ELF-1 (cell line): Measurements from ENCODE around the gene IL3.
"Not testable (repeated sequence)": the region's sequence is repeated elsewhere in the genome, so short reads cannot be mapped to it uniquely, and the experiment has no call there.

Experiments
- DNase-seq: peaks from one replicate; pipeline ENCODE4 v3.0.0-alpha.2; 2016; ENCODE audit warnings: low read depth, low spot score

IL3 gene

DNA sequence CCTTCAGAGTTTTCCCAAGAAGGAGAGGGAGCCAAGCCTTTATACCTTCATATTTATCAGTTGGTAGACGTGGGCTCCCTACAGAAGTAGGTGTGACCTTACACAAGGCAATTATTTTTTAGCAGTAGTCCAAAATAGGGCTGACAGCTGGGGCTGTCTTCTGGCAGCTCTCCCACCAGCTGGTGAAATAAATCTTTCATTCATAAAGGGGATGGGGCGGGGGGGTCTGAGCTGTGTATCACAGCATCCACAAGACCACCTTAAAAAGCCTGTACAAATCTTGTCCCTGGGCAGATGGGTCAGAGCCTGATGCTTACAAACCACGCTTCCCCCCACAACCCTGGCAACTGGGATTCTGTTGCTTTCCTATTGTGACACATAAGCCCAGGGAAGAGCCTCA lies 32.8 kb downstream of the IL3 start:
- DNase-seq, result no peak

DNA sequence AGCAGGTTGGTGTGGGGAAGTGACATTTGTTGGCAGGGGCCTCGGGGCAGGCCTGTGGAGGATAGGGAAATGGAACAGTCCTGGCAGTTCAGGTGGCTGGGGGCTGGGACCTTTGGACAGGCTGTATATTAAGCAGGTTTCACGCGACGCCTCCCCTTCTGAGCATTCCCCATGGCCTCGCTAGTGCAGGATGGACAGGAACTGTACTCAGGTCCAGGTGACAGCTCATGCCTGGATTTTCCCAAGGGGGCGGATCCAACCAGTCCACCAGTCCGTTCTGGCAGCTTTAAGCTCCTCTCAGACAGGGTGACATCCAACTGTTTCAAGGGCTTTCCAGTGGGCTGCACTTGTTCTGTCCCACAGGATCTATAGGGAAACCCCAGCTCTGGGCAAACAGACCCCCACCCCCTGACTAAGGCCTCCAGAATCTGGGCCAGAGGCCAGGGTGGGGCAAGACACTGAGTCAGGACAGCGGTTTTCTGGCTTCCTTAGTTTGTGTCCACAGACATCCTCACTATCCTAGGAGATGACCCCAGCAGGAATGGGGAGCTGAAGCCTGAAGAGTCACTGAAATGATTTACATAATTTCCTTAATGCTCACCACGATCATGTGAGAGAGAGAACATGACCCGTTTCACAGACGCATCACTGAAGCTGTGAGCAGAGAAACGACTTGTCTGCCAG lies 34.1 kb downstream of the IL3 start:
- DNase-seq, result no peak

DNA sequence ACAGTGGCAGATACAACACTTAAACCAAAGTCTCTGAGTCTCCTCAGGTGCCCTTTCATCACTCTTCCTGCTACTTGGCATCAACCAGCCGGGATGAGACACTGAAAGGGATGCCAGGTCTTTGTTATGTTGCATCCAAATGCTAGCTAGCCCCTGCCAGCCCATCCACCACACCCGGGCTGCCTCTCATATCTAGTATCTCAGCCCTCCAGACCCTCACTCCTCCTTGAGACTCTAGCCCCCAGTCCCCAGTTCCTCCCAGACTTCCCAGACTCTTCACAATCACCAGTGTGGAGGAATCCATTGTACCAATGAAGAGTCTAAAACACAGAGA lies 34.6 kb downstream of the IL3 start:
- no peak for DNase-seq

DNA sequence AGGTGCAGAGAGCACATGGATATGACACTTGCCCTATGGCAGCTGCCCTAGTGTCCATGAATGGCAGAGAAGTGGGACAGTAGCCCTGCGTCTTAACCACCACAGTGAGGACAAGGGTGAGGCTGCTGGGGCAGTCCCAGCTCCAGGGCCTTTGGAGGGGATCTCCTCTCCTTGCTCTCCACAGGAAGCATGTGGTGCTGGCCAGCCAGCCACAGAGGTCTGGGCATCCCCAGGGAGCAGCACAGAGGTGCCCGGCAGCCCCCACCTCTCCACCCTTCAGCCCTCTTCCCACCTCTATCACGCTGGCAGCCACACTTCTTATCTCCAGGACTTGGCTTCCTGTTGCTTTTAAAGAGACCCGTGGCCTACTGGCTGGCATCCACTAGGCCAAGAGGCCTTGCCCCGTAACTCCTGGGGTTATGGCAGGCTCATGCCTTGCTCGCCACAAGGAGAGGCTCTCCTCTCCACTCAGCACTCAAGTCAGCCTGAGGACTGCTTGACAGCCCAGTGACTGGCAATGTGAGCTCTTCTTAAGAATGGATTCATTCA lies 35.0 kb downstream of the IL3 start:
- no peak for DNase-seq

DNA sequence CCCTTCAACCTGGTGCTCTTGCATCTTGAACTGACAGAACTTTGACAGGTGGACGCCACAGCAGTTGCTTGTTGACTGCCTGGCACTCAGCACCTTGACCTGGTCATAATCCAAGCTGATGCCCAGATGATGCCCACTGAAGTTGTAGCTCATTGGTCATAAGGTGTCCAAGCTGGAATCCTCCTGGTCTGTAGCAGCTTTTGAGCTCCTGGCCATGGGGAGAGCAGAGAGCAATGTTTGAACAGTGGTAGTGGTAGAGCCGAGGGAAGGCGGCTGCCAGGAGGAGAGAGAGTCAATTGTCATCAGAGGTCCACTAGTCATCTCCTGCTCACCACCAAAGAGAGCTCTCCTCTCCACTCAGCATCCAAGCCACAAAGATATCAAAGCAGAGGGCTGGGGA lies 36.4 kb downstream of the IL3 start:
- no peak for DNase-seq

DNA sequence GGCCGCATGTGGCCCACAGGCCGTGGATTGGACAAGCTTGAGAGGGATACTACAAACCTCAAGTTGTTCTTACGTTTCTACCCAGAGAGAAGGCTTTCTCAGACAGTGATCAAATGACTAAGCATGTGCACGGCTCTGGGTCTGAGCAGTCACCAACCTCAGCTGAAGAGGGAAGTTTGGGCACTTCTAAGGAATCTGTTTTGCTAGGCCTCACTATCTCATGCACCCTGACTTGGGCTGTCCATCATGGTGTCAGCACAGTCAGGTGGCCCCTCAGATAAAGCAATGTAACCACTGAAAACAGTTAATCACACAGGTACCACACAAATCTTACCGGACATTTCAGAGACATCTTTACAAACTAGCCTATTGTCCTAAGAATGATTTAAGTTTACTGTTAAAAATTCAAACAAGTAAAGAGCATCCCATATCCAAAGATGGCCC lies 37.7 kb downstream of the IL3 start:
- DNase-seq, result no peak

DNA sequence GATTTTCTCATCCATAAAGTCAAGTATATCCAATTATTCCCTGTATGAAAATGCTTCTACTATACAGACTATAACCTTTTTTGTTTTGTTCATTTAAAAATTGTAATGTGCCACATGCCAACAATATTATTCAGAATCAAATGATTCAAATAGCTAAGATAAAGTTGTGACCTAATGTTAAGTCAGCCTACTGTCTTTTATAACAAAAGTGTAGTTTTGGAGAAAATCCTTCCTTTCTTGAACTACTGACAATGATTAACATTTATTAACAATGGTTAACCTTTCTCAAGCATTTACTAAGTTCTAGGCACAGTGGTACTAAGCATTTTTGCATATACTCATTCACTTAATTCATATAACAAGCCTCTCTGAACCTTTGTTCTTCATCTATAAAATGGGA lies 38.2 kb downstream of the IL3 start:
- DNase-seq, result no peak

DNA sequence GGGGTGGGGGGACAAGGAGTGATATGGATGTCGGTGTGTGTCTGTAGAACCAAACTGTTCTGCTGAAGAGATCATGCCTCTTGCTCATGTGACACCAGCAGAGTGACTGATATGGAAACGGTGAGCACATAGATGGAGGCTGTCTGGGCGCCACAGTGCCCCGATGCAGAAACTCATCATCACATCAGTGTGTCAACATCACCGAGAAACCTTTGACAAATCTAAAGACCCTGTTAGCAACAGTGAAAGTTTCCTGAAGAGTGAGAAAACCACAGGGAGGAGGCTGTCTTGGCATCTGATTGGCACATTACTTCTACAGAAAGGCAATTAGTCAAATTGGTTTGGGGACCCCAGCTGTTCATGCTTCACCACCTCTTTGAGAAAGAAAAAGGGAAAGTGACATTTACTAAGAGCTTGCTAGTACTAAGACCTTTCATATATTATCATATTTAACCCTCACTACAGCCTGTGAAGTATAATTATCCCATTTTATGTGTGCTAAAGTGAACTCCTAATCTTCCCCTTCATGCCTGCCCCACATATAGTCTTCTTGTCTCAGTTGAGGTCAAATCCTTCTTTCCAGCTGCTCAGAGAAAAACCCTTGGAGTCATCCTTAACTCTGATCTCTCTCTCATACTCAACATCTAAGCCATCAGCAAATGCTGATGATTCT lies 38.8 kb downstream of the IL3 start:
- no peak for DNase-seq

DNA sequence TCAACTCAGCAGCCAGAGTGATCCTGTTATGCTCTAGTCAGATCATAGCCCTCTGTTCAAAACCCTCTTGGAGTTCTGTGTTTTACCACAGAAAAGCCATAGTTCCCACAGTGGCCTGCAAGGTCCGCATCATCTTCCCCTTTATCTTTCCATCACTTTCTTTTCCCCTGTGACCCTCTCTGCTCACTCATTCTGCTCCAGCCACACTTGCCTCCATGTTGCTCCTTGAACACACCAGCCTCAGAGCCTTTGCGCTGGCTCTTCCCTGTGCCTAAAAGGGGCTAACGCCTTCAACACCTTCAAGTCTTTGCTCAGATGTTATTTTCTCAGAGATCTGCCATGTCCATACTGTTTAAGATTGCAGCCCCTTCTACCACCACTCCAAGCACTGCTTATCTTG lies 39.5 kb downstream of the IL3 start:
- no peak for DNase-seq

DNA sequence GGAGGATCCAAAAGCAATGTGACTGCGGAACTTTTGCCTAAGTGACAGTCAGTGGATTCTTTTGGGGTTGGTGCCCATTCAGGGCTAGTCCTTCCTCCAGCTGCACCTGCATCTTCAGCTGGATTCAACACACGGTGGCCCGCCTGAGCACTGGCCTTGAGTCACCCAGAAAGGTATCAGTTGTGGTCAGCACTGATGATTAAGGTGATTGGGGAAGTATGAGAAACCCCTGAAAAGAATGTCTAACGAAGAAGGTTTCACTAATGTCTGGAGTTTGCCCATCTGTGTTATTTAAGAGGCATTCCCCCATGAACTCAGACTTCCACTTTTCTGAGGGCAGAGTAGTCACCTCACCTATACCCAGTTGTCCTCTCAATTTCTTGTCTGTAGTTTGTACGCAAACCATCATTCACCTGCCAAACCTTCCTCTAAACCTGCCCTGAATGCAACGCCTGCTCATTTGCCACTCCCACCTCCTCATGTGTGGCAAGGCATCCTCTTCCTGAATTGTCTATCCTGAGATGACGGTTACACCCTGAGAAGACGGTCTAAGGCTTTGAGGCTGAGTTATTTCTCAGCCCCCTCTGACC lies 40.3 kb downstream of the IL3 start:
- no peak for DNase-seq

DNA sequence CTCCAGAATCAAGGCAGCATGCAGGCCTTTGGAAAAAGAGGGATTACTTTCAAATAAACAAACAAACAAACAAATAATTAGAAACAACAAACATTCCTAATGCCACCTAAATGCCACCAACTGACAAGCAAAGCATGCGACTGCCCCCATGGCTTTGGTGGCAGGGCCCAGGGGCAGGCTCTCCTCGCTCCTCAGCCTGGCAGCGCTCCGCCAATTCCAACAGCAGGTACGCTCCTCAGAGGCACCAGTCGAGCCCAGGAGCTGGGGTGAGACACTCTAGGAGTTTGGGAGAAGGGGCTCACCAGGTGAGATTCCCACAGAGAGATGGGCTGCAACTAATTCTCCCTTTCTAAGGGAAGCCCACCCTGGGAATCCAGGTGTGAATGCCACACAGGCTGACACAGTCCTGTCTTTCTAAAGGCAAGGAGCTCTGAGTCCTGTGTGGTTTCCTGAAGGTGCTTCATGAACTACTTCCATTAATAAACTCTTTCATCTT lies 41.0 kb downstream of the IL3 start:
- DNase-seq, result no peak

DNA sequence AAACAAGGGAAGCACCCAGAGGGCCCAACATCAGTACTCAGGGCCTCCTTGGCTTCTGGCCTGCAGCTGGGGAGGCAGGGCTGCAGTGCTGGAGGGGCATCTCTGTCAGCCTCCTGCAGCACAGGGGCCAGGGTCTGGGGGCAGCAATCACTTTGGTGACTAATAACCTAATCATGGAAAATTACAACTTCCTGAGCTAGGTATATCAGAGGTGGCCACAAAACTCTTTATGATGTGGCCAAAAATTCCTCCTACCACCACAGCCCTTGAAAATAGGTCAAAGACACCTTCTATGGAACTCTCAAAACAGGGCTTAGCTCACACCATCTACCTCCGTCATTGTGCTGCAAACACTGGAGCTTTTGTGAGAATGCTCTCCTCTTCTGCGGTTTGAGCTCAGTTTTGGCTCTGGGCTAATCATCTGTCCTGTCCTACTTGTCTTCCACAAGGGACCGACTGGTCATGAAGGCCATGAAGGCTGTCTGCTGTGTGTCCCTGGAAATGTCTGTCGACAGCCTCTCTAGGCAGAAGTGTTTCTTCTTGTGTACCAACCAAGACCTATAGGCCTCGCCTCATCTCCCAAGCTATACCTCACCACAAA lies 41.7 kb downstream of the IL3 start:
- DNase-seq, result no peak

DNA sequence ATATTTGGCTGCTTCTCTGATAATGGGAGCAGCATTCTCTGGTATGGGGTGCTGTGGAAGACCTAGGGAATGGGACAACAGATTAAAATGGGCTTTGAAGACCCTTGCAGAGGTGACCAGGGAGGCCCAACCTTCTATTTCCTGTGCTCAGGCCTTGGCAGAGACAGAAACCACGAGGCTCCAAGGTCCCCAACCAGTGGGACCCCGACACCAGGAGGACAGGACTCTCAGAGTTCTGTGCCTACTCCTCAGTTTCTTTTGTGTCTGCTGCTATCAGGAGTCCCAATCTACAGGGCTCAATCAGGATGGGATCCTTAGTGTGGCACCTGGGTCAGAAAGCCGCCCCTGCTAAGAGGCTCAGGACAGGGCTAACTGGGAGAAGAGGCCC lies 42.5 kb downstream of the IL3 start:
- no peak for DNase-seq

DNA sequence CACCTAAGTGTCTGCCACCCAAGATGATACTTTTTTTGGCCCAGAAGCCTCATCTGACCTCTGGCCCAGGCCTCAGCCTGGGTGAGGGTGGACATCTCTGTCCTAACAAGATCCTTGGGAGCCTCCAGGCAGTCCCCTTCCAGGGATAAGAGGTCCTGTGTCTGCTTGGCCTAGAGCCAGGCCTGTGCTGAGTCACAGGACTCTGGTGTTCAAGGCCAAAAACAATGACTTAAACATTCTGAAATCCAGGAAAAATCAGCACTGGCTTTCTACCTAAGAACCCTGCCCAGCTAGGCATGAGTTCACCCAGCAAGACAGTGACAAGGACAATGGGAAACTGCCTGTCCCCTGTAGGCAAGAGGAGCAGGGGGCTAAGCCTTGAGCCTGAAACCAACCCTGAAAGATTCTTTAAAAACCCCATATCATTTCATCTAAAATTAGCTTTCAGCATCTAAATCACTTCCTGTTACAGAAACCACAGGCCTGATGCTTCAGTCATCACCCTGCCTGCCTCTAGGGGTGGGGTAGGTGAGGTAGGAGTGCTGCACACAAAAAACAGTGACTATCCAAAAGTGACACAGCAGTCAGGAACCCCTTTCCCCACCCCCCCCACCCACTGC lies 43.0 kb downstream of the IL3 start:
- DNase-seq, result no peak

DNA sequence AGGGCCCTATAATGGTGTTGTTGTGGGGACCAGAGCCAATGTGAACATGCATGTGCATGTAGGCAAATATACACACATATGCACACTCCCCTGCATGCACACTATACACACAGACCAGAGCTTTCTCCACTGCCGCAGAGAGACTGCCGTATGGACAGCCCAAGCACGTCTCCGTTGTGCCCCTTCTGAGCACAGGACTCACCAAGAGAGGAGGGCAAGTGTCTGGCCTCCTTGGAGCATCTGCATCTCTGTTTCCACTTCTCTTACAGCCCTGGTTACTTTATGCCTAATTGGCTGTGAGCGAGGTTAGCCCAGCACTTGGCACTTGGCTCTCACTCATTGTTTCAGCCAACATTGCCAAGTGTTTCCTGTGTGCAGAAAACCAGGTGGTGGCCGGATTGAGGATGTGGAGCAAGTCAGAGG lies 43.5 kb downstream of the IL3 start:
- DNase-seq, result no peak

DNA sequence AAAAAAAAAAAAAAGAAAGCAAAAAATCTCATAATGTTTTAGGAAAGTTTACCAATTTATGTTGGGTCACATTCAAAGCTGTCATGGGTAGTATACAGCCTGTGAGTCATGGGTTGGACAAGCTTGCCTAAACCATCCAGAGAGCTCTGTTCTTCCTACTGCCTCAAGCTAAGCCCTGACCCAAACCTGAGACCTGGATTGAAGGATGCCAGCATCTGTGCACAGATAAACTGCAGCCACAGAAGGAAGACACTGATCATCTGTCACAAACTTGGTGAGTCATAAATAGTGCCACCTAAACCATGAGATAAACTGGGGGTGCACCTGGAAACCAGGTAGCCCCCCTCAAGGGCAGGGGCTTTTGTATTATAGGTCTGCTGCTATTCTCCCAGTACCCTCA lies 44.1 kb downstream of the IL3 start:
- DNase-seq, result no peak

DNA sequence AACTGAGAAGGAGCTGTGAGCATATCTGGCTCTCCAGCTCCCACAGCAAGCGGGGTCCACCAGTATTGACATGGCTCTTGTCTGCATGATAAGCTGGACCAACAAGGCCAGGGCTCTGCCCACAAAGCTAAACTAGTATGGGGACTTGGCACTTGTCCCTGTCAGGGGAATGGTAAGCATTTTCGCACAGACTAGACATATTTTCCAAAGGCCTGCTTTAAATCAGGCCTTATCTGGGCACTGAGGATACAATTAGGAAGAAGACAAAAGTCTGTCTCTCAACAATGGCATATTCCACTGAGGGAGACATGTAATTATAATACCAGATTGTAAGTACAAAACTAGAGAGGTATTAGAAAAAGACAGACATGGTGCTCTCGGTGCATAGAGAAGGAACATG lies 45.2 kb downstream of the IL3 start:
- DNase-seq, result no peak

DNA sequence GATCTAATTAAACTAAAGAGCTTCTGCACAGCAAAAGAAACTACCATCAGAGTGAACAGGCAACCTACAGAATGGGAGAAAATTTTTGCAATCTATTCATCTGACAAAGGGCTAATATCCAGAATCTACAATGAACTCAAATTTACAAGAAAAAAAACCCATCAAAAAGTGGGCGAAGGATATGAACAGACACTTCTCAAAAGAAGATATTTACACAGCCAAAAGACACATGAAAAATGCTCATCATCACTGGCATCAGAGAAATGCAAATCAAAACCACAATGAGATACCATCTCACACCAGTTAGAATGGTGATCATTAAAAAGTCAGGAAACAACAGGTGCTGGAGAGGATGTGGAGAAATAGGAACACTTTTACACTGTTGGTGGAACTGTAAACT lies 48.0 kb downstream of the IL3 start:
- DNase-seq, result not testable (repeated sequence)

DNA sequence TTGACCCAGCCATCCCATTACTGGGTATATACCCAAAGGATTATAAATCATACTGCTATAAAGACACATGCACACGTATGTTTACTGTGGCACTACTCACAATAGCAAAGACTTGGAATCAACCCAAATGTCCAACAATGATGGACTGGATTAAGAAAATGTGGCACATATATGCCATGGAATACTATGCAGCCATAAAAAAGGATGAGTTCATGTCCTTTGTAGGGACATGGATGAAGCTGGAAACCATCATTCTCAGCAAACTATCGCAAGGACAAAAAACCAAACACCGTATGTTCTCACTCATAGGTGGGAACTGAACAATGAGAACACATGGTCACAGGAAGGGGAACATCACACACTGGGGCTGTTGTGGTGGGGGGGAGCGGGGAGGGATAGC lies 48.5 kb downstream of the IL3 start:
- not testable (repeated sequence) for DNase-seq

DNA sequence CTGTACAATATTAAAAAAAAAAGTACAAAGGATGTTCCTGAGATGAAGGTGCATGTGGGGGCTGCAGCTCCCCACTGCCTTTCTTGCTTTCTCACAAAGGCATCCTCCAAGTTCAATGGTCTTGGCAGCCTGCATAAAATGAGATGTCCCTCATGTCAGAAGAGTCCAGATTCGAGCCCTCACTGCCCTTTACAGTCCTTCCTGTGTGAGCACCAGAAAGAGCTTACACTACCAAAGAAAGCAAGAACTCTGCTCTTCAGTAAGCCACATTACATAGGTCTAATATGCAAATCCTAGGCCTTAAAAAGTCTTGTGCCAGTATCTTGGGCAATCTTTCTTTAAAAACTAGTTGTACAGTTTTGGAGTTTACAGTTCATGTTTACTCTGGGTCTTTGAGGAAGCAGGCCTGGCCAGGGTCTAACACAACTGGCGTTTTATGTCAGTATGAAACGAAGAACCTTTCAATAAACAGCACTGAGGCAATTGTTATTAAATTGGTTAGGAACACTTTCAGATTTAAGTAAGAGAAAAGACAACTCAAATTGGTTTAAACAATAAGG lies 49.1 kb downstream of the IL3 start:
- no peak for DNase-seq

DNA sequence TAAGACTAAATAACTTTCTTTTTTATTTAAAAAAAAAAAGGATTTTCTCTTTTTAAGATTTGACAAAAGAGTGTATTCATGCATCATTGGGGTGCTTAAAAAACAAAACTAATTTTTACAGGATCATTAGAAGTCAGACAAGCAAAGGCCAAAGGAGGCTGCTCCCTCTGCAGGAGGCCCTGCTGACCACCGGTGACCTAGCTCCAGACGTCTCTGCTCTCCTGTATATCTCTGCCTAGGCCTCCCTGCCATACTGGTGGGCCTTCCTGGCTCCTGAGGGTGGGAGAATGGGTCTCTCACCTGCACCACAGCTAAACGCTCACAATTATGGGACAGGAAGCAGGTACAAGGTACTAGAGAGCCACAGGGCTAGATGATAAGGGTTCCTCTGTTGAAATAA lies 49.7 kb downstream of the IL3 start:
- DNase-seq, result no peak

DNA sequence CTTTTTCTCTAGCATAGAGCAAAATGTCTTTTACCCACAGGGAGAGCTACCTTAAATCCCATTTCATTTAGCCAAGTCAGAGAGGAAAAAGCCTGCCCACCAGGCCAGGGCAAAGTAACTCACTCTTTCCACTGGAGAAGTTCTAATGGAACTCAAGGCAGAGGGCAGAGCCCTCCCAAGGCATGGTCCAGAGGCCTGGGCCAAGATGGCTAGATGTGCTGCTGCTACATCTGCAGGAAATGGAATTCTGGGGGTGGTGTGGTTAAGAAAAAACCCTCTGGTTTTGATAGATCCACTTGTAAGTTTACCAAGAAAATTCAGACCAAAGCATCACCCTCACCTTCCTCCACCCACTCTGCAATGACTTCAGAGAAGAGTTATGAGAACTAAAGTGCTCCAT lies 50.5 kb downstream of the IL3 start:
- DNase-seq, result no peak
